HCT116 (cell line): ENCODE results near the gene SPPL2B. TPM values are rescaled to one million over a fixed set of nuclear protein-coding genes. Genes with fewer than 3 reads are reported as not detected.

Source experiments
- ATAC-seq: fragments of 200-7000 bp; cut with Tn5 transposase; 2 replicates; pipeline ENCODE4 v1.9.1; 2020; ENCODE audit warnings: mild to moderate bottlenecking, moderate library complexity
- BruUV-seq: library from RNA; stranded (reverse); fragments of 400-500 nt; replicated peaks from 2 replicates; lab custom pipeline; 2021; lab: Mats Ljungman, UMichigan
- CTCF ChIA-PET: fragments of 300-600 bp; sonication (Branson Sonifier 250); formaldehyde crosslinking; loops from one replicate; lab custom pipeline; 2021; ENCODE audit warnings: antibody characterized with exemption; lab: Charles Lee
- POLR2A ChIA-PET: fragments of 300-600, 350-600 bp; sonication (Branson Sonifier 250); formaldehyde crosslinking; loops from one replicate; lab custom pipeline; 2021; ENCODE audit warnings: antibody characterized with exemption; lab: Charles Lee
- RAD21 ChIA-PET, 2 experiments: fragments of 300-600 bp; sonication (Branson Sonifier 250); formaldehyde crosslinking; loops; one replicate each; lab custom pipeline; 2023; ENCODE audit warnings: low total read pairs in 2 of 2; ENCODE audit not compliant: uncharacterized antibody in 2 of 2, unreplicated experiment in 2 of 2, low non-redundant PET in 1 of 2; lab: Charles Lee
- DNase-seq: peaks from one replicate; pipeline ENCODE4 v3.0.0-alpha.2; 2010; ENCODE audit warnings: low read depth, low spot score
- H2AFZ ChIP-seq: fragments of 200-600 bp; shearing (Covaris generic), sonication (generic); 2 replicates; pipeline ENCODE4 v1.6.1; 2017; ENCODE audit warnings: low read depth, mixed run types, mixed read lengths, antibody characterized with exemption, low read length; ENCODE audit not compliant: poor library complexity, severe bottlenecking
- H3K27ac ChIP-seq: 2 replicates; pipeline ENCODE4 v1.5.1; 2012; ENCODE audit warnings: low read depth, low read length
- H3K27me3 ChIP-seq: fragments of 200-600 bp; sonication (generic); 2 replicates; pipeline ENCODE4 v1.6.1; 2016; ENCODE audit warnings: mixed run types, low read length, mixed read lengths; ENCODE audit not compliant: insufficient read depth
- H3K36me3 ChIP-seq, 2 experiments: fragments of 200-500 bp in 1 of 2; fragments of 200-600 bp in 1 of 2; sonication (Bioruptor generic) in 1 of 2; sonication (generic) in 1 of 2; 2 replicates each; pipeline versions ENCODE4 v1.5.1 to v1.6.1; 2014 to 2016; ENCODE audit warnings: low read length in 2 of 2, inconsistent platforms in 1 of 2, mixed read lengths in 1 of 2, mixed run types in 1 of 2; ENCODE audit not compliant: insufficient read depth in 2 of 2, control insufficient read depth in 1 of 2
- H3K4me1 ChIP-seq, 2 experiments: fragments of 200-600 bp in 1 of 2; sonication (generic) in 1 of 2; 2 replicates each; pipeline versions ENCODE4 v1.5.1 to v1.6.1; 2012 to 2017; ENCODE audit warnings: low read length in 2 of 2, inconsistent platforms in 1 of 2, mild to moderate bottlenecking in 1 of 2, mixed read lengths in 1 of 2, mixed run types in 1 of 2, moderate library complexity in 1 of 2; ENCODE audit not compliant: insufficient read depth in 2 of 2, control insufficient read depth in 1 of 2
- H3K4me2 ChIP-seq: fragments of 200-600 bp; sonication (generic); 2 replicates; pipeline ENCODE4 v1.6.1; 2017; ENCODE audit warnings: mixed run types, low read length, mixed read lengths
- H3K4me3 ChIP-seq, 2 experiments: fragments of 200-600 bp in 1 of 2; sonication (generic) in 1 of 2; replicated peaks in 1 of 2; 2 replicates each; pipeline ENCODE4 v1.5.1; 2011 to 2016; ENCODE audit warnings: low read length in 2 of 2, control low read depth in 1 of 2, low read depth in 1 of 2, mild to moderate bottlenecking in 1 of 2, mixed read lengths in 1 of 2, mixed run types in 1 of 2
- H3K79me2 ChIP-seq: fragments of 200-600 bp; sonication (generic); 2 replicates; pipeline ENCODE4 v1.6.1; 2017; ENCODE audit warnings: mild to moderate bottlenecking, mixed run types, low read length, moderate library complexity, mixed read lengths; ENCODE audit not compliant: insufficient read depth
- H3K9ac ChIP-seq: fragments of 200-600 bp; sonication (generic); 2 replicates; pipeline ENCODE4 v1.6.1; 2016; ENCODE audit warnings: low read length, mixed read lengths
- H3K9me2 ChIP-seq: fragments of 200-600 bp; sonication (generic), shearing (Covaris generic); 2 replicates; pipeline ENCODE4 v1.6.1; 2017; ENCODE audit warnings: mixed run types, mild to moderate bottlenecking, moderate library complexity; ENCODE audit not compliant: insufficient read depth
- H3K9me3 ChIP-seq, 2 experiments: fragments of 200-500 bp in 1 of 2; fragments of 200-600 bp in 1 of 2; sonication (Bioruptor generic) in 1 of 2; sonication (generic) in 1 of 2; 2 replicates each; pipeline ENCODE4 v1.6.1; 2014 to 2017; ENCODE audit warnings: low read length in 2 of 2, mixed read lengths in 2 of 2, inconsistent platforms in 1 of 2, low read depth in 1 of 2, mild to moderate bottlenecking in 1 of 2, mixed run types in 1 of 2, moderate library complexity in 1 of 2; ENCODE audit not compliant: control insufficient read depth in 1 of 2, insufficient read depth in 1 of 2
- H4K20me1 ChIP-seq: fragments of 200-600 bp; sonication (generic), shearing (Covaris generic); 2 replicates; pipeline ENCODE4 v1.6.1; 2017; ENCODE audit warnings: mixed run types, mild to moderate bottlenecking, moderate library complexity; ENCODE audit not compliant: insufficient read depth
- CEBPB ChIP-seq: IDR thresholded peaks from 2 replicates; pipeline ENCODE4 v1.6.1; 2012; ENCODE audit warnings: low read depth
- EGR1 ChIP-seq: IDR thresholded peaks from 2 replicates; pipeline ENCODE4 v1.6.1; 2012; ENCODE audit warnings: low read depth
- EZH2phosphoT487 ChIP-seq: fragments of 200-600 bp; IDR thresholded peaks from 2 replicates; pipeline ENCODE4 v1.6.1; 2018; ENCODE audit warnings: antibody characterized with exemption, borderline replicate concordance
- JUND ChIP-seq: IDR thresholded peaks from 2 replicates; pipeline ENCODE4 v1.6.1; 2012
- SIN3A ChIP-seq: IDR thresholded peaks from 2 replicates; pipeline ENCODE4 v1.6.1; 2012; ENCODE audit warnings: low read depth
- SRF ChIP-seq: IDR thresholded peaks from 2 replicates; pipeline ENCODE4 v1.6.1; 2012; ENCODE audit warnings: low read depth
- intact Hi-C: fragments of 100-400 bp; cut with micrococcal nuclease; formaldehyde crosslinking; loops from 2 replicates; pipeline ENCODE4 v1.10.0; 2022
- total RNA-seq: library from RNA; stranded (reverse); gene quantifications from one replicate; pipeline ENCODE4 v1.2.1, GENCODE V29; 2021; ENCODE audit not compliant: unreplicated experiment
- TF ChIP-seq, protein P1 (sequence below), 3 experiments: fragments of 200-600 bp in 1 of 3; sonication (generic) in 1 of 3; IDR thresholded peaks in 2 of 3; conservative IDR thresholded peaks in 1 of 3; 2 replicates each; pipeline ENCODE4 v1.5.1; 2012 to 2017; ENCODE audit warnings: low read depth in 2 of 3, low read length in 2 of 3, antibody characterized with exemption in 1 of 3, borderline replicate concordance in 1 of 3, control low read depth in 1 of 3, mild to moderate bottlenecking in 1 of 3, mixed read lengths in 1 of 3, mixed run types in 1 of 3, moderate library complexity in 1 of 3; ENCODE audit not compliant: insufficient read depth in 1 of 3
- TF ChIP-seq, protein P2 (sequence below): IDR thresholded peaks from 2 replicates; pipeline ENCODE4 v1.6.1; 2012

SPPL2B gene
- total RNA-seq, 1 experiment from 2014 or later: 83.1 TPM

GRCh38 chr19:2363419-2363818, 34.9 kb downstream of the SPPL2B start:
- Histone ChIP-seq H3K79me2 (no peaks in the 10 kb centered on the region), H3K36me3 (no peaks in the 10 kb centered on the region), H3K4me3 (no peak overlapping the region), H3K4me2 (no peak overlapping the region), H3K4me1 (no peaks in the 10 kb centered on the region), H3K9me3 (no peaks in the 10 kb centered on the region), H3K9me2 (no peaks in the 10 kb centered on the region), H3K9ac (no peak overlapping the region), H3K27me3 (peaks cover 4% of the 10 kb centered on the region; the same call in 1 of the 2 replicates), H4K20me1 (no peaks in the 10 kb centered on the region), H2AFZ (no peak overlapping the region), H3K27ac (no peak overlapping the region)
- TF ChIP-seq, protein P1, sequence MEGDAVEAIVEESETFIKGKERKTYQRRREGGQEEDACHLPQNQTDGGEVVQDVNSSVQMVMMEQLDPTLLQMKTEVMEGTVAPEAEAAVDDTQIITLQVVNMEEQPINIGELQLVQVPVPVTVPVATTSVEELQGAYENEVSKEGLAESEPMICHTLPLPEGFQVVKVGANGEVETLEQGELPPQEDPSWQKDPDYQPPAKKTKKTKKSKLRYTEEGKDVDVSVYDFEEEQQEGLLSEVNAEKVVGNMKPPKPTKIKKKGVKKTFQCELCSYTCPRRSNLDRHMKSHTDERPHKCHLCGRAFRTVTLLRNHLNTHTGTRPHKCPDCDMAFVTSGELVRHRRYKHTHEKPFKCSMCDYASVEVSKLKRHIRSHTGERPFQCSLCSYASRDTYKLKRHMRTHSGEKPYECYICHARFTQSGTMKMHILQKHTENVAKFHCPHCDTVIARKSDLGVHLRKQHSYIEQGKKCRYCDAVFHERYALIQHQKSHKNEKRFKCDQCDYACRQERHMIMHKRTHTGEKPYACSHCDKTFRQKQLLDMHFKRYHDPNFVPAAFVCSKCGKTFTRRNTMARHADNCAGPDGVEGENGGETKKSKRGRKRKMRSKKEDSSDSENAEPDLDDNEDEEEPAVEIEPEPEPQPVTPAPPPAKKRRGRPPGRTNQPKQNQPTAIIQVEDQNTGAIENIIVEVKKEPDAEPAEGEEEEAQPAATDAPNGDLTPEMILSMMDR (IDR thresholded peaks at IDR 0.05 in 2 of 3, conservative IDR thresholded peaks at IDR 0.05 in 1 of 3; ENCODE audit: borderline replicate concordance in 1 of 3, insufficient read depth in 1 of 3, low read depth in 2 of 3, low read length in 2 of 3): no peak
- TF ChIP-seq EGR1: no peak
- TF ChIP-seq, protein P2, sequence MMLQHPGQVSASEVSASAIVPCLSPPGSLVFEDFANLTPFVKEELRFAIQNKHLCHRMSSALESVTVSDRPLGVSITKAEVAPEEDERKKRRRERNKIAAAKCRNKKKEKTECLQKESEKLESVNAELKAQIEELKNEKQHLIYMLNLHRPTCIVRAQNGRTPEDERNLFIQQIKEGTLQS: no peak
- TF ChIP-seq SRF: no peak
- TF ChIP-seq CEBPB: no peak
- TF ChIP-seq JUND: no peak
- TF ChIP-seq SIN3A: no peak
- no peak for TF ChIP-seq EZH2phosphoT487
- DNase-seq (no peak), ATAC-seq (no peak)
- ChIA-PET RAD21 (no interaction called here), POLR2A (no interaction called here), CTCF (no interaction called here)
- no TSS peak for BruUV-seq
- intact Hi-C loops: no loop called here
